ENCODE results near the gene ACTN4.

GRCh38 chr19:38687837-38688378, 40.5 kb downstream of the ACTN4 start:
- TF ChIP-seq CTCF (IDR thresholded peaks at IDR 0.05): no peak
- no peak for TF ChIP-seq EP300 (IDR thresholded peaks at IDR 0.05)
- TF ChIP-seq POLR2A (IDR thresholded peaks at IDR 0.05): no peak
